ENCODE measurements around the gene UBE2L5.

The UBE2L5 gene

GRCh38 chr13:30406779-30407416, 15.4 kb upstream of the UBE2L5 start:
- DNase-seq = no peak

- peak; percentile 89 to 94 for DNase-seq
Observed at GRCh38 chr13:30408319-30409101, 13.8 kb upstream of the UBE2L5 start.

- no peak for DNase-seq
Observed at GRCh38 chr13:30409886-30410704, 12.2 kb upstream of the UBE2L5 start.

- no peak for DNase-seq
Observed at GRCh38 chr13:30410705-30411125, 11.6 kb upstream of the UBE2L5 start.

- DNase-seq = no peak
Observed at GRCh38 chr13:30412346-30412745, 9.9 kb upstream of the UBE2L5 start.

- peak; percentile 78 to 83 for DNase-seq
Observed at GRCh38 chr13:30413842-30414241, 8.5 kb upstream of the UBE2L5 start.

- DNase-seq = no peak
Observed at GRCh38 chr13:30415430-30416030, 6.8 kb upstream of the UBE2L5 start.

- no peak for DNase-seq
Observed at GRCh38 chr13:30416471-30416870, 5.8 kb upstream of the UBE2L5 start.

- no peak for DNase-seq
Observed at GRCh38 chr13:30418075-30418716, 4.1 kb upstream of the UBE2L5 start.

- DNase-seq = no peak
Observed at GRCh38 chr13:30418717-30419459, 3.4 kb upstream of the UBE2L5 start.

GRCh38 chr13:30421093-30422053, 920 bp upstream of the UBE2L5 start:
- DNase-seq = peak; percentile 79 to 80

- no peak for DNase-seq
Observed at GRCh38 chr13:30423891-30424290, 1.6 kb downstream of the UBE2L5 start.

- no peak for DNase-seq
Observed at GRCh38 chr13:30429235-30429634, 6.9 kb downstream of the UBE2L5 start.

- peak in 1 of 2 experiments; percentile 40 for DNase-seq
Observed at GRCh38 chr13:30429721-30430694, 7.7 kb downstream of the UBE2L5 start.

GRCh38 chr13:30431269-30431940, 9.1 kb downstream of the UBE2L5 start:
- no peak for DNase-seq

- no peak for DNase-seq
Observed at GRCh38 chr13:30435911-30436451, 13.7 kb downstream of the UBE2L5 start.

GRCh38 chr13:30437177-30437576, 14.9 kb downstream of the UBE2L5 start:
- no peak for DNase-seq

GRCh38 chr13:30438286-30438685, 16.0 kb downstream of the UBE2L5 start:
- no peak for DNase-seq

Data from AML-193 (cell line).